GM19025 (cell line): Measurements from ENCODE around the gene HHAT.

ENCODE experiments used
- ATAC-seq: cut with Tn5 transposase; IDR thresholded peaks from one replicate; pipeline ENCODE4 v1.9.1; 2021; ENCODE audit warnings: mild to moderate bottlenecking, low read depth, moderate library complexity; ENCODE audit not compliant: unreplicated experiment

HHAT gene

DNA sequence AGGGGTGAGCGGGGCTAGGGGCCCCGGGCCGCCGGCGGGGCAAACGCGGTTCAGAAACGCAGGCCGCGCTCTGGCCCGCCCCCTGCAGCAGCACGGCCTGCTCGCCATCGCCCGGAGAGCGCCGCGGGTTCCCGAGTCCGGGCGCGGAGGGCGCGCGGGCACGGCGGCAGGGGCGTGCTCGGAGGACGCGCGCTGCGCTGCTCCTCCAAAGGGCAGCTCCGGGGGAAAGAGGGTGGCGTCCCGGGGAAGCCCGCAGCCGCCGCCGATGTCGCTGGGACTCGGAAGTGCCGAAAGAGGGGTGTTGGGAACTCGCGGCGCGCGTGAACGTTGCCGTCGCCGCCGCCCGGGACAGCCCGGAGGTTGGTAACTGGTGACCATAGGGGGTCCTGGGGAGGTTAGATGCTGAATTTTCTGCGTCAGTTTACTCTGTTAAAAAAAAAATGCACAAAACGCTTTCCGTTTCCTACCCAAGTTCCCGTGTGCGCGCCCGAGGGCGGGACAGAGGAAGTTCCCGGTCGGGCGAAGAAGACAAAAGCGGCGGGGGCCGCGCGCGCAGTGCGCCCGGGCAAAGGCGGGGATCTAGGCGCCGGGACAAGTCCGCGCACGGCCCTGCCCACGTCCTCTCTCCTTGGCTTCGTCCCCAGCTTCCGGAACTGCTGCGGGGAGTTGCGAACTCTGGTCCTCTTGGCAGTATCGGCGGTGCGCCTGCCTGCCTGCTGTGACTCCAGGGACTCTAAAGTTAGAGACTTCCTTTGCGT, at the start of gene HHAT:
Gene HHAT, plus strand, starts transcription at position 157 of the 758 bp plus-strand sequence. CDS start 20,074 bp downstream, outside the sequence.
- peak; percentile 40 for ATAC-seq

DNA sequence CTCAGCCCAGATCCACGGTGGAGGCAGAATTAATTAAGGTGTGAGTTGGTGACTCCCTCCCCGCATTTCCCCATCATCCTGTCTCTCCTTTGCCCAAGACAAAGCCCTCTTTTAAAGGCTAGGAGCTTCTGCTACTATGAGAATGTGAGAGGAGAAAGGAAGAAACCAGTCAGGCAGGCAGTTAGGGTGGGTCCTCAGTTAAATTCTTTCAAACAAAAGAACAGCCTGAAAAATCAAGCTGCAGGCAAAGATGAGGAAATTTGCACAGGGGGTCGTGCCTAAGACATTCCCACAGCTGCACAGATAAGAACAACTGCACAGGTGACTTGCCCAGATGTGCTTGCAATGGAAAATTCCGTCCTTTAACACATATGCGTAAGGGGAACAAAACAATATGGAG, 48.5 kb upstream of the HHAT start:
- no peak for ATAC-seq

DNA sequence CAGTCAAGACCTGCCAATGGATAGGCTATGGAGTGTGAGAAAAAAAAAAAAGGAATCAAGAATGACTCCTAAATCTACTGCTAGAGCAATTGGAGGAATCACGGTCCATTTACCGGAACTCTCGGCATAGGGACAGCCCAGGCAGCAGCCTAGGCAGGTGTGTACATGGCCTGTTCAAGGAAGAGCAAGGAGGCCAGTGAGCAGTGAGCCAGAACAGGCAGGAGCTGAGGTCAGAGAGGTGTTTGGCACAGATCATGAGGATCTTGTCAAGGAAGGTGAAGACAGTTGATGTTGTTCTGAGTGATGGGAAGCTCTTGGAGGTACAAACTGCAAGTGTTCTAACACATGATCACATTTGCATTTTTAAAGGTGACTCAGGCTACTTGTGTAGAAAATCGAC, 40.6 kb upstream of the HHAT start:
- no peak for ATAC-seq

DNA sequence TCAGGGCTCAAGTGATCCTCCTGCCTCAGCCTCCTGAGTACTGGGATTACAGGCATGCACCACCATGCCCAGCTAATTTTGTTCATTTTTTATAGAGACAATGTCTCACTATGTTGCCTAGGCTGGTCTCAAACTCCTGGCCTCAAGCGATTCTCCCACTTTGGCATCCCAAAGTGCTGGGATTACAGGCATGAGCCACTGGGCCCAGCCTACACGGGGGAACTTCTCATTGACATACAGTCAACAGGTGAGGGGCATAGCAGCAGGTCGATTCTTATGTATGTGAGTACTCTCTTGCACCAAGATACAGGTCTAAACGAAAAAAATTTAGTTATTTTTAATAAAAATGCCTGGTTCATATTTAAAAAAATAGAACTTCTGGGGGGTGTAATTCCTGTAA, 39.5 kb upstream of the HHAT start:
- no peak for ATAC-seq

DNA sequence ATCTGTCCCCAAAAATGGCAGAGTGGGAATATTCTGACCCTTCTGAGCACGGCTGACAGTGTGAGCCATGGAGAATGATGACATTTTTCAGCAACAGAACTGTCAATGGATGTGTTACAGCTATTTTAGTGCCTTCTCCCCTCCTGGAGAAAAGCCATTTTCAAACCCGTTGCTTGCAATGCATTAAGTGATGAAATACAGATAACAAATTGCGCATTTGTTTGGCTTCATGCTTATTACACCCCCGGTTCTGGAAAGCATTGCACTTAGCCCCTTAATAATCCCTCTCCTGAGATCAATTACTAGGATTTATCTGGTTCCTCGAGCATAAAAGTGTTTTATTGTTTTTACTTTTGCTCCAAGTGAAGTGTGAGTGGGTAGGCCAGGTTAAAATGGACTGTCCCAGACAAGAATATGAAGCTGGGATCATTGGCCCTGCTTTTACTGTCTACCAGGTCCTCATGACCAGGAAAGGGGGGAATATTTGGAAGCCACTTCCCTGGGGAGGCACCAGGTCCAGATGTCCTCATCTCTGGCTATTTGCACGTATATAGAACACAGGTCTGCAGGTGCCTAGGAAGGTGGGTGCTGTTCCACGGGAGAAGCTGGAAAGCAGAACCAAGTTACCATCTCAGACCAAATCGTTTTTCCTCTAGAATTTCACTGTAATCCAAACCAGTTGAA, 37.5 kb upstream of the HHAT start:
- no peak for ATAC-seq

DNA sequence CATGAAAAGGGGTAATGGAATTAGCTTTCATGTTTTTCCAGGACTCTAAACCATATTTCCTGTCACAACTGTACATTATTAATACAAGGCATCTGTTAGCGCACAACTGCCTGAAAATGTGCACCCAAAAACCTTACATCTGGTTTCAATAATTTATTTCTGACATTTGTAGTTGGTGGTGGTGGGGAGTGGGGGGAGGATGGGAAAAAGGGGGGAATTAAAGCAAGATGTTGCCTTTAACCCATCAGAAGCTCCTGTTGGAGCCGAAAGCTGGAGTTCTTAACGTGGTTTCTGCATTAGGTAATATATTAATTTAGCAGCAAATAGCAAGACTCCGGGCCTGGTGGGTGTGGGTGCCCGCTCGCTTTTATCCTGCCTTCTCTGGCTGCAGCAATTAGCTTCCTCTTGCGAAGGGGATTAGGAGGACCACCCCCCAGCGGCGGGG, 36.9 kb upstream of the HHAT start:
- ATAC-seq: no peak

DNA sequence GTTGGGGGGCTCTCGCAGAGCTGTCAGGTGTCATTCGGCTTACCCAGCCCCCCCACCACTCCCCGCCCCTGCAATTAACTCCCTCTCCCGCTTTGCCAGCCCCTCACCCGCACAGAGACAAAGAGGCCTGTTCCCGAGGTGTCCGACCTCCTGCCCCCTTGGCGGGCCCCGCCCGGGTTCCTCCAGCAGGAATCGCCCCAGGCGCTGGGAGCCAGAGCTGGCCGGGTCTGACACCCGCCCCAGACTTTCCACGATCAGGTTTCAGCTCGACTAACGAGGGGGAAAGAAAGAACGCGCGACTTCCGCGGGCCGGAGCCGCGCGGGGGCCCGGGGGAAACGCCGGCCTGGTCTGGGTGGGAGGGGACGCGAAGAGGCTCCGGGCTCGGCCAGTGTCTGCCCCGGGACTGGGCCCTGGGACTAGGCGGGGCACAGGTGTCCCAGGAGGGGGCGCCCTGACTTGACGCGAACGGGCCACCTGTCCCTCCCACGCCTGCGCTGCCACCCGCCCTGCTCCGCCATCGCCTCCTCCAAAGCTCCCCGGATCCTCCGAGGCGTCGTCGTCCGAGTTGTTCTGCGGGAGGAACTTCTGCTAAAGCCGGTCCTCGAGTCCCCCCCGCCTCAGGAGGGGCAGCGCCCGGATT, 36.4 kb upstream of the HHAT start:
- no peak for ATAC-seq

DNA sequence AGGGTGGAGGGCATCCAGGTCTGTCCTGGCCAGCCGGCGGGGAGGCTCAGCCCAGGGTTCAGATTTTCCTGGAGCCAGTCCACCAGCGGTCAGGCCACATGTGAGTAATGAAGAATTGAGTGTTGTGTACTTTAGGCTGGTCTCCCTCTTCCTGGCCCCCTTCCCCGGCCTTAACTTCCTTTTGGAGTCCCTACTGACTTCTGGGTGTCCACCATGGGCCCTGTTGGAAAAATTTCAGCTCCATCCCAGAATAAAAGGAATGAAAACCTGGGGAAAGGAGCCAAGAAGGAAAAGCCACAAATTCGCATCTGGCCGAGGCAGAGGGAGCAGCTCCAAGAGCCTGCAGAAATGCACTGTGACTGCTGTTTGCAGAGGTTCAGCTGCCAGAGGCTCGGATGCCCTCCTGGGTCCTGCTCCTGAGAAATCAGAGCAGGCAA, 35.5 kb upstream of the HHAT start:
- ATAC-seq: no peak

DNA sequence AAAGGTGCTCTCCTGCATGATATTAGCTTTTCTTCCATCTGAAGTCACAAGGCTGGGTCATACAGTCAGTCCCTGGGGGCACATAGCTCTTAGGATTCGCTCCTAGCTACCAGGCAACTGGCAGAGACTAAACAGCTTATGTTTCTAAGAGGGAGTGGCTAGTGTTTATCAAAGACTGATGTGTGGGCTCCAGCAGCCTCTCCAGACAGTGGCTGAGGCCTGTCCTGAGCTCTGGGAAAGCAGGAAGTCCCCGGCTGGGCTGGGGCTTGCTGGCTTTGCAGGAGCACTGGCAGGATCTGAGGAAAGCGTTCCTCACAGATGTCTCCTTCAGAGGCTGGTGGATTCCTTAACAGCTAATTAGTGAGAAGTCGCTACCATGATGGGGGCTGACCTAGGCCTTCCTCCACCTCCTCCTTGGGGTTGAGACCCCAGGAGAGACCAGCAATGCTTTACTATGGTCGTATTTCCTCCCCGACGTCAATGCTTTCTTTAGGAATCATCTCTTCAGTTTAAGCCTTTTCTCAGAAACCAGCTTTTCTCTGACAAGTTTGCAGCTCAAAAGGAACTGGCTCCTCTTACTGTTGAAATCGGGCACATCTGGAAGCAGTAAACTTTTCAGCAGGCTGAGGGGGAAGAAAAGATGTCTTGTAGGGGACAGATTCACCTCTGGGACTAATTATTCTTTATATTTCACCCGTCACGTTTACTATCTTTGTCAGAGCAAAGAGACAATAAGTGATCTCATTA, 33.5 kb upstream of the HHAT start:
- ATAC-seq: no peak

DNA sequence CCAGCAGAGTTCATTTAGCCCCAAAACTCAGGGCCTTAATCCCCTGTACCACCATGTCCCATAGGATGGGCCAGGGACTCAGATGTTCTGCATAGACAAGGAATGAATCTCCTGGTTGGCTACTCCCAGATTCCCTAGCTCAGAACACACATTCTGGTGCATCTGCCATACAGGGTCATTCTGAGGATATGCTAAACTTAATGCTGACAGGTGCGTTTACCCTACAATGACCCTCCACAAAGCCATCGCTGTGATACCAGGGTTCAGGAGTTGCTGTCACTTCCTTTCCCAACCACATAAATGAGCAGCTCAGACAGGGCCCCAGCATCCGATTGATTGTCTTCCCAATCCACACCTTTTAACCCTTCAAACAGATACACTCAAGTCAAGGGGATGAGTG, 32.0 kb upstream of the HHAT start:
- ATAC-seq: no peak

DNA sequence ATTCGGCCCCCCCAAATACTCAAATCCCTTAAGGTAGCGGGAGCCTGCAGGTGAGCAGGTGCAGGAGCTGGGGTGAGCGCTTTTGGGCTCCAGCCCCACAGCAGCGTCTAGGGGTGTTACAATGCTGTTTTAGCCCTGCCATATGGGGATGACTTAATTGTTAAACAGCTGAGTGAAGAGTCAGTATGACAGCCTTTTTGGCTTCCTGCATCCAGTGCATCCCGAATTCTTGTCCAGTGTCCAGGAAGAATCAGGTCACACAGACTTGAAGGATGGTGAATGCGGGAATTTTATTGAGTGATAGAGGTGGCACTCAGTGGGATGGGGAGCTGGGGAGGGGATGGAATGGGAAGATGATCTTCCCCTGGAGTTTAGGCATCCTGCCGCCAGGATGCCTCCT, 30.4 kb upstream of the HHAT start:
- no peak for ATAC-seq

DNA sequence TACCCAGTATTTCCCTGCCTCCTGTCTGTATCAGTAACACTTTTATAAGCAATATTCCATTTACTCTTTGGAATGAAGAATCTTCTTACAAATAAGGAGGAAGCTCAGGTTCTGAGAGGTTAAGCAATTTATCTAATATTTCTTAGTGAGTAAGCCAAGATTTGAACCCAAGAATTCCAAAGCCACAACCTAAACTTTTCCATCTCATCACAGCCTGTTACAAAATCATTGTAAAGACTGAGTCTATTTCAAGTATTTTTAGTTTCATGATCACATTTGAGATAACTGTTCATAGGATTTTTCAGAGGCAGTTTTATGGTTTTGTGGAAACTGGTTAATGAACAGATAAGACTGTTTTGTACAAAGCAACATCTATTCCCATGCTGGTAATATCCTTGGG, 29.8 kb upstream of the HHAT start:
- ATAC-seq: no peak

DNA sequence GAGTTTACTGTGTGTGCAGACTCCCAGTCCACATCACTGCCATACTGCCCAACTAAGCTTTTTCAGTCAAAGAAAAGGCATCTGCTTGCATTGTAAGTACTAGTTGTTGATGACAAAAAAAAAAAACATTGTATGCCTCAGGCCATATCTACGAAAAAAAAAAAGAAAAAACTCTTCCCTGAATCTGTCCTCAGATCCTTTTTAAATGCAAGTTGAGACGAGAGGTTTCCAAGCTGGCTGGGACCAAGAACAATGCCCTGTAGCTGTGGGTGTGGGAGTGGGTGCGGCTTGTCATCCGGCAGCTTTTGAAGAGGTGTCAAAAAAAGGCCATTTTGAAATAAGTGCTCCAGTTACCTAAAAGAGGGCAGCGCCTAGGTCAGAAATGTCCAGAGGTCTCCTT, 29.2 kb upstream of the HHAT start:
- no peak for ATAC-seq

DNA sequence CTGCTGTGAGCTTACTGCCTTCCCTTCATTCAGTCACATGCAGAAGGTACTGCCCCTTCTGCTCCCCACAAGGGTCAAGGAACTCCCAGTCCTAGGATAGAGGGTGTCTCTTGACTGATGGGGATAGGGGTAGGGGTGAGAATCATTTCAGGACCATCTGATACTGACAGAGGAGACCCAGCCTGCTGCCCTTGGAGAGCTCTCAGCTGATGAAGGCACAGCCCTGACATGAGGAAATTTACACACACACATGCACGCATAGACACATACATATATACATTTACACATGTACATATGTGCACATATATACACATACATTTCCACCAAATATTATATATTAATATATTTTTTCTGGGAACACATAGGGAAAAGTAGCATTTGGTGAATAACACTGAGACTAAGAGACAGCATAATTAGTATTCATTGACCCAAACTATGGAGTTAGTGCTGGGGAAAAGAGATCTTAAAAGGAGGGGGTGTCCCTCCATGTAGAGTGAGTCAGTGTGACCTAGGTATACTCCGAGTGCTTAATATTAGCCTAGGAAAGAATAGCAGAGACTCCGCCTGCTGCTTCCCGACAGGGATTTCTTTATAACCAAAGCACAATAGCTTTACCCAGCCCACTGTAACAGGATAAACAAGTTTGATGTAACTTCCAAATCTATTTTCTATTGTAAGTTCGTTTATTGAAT, 27.6 kb upstream of the HHAT start:
- ATAC-seq: no peak

DNA sequence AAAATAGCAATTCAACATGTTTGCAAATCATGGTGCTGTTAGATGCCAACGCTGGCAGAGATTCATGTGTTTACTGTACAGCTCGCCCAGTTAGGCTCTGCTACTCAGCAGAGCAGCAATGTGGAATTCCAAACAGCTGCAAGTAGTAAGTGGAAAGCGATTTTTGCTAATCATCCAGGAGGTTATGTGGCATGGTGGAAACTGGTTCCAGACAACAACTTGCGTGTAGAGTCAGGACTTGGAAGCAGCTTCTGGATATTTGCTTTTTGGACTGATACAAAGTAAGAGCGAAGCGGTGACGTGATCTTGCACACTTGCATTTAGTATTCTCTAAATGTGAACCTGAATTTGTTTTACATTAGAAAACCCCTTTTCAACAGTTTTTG, 27.1 kb upstream of the HHAT start:
- no peak for ATAC-seq

DNA sequence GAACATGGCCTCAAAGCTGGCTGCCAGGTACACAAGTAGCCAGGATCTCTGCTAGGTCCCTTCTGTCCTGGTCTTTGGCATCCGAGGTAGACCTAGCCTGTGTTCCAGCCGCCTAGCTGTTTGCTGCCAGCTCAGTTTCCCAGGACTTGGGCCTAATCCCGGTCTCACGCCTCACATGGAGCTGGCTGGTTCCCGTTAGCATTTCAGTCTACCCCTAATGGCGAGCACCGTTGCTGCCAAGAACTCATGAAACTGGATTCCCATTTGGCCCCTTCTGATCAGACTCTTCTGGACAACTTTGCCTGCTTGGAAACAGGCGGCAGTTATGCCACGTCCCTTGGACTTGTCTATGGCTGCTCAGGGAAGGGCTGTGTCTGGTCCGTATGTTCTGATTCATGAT, 26.2 kb upstream of the HHAT start:
- no peak for ATAC-seq

DNA sequence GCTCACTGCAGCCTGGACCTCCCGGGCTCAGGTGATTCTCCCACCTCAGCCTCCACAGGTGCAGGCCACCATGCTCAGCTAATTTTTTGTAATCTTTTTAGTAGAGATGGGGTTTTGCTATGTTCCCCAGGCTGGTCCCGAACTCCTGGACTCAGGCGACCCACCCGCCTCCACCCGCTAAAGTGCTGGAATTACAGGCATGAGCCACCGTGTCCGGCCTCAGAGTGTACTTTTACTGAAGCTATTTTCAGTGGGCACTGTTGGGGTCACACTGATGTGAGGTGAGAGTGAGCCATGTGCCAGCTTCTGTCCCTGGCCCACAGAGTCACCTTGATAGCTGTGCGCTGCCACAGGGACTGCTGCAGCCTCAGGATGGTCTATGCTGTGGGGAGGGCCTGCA, 25.3 kb upstream of the HHAT start:
- ATAC-seq: no peak

DNA sequence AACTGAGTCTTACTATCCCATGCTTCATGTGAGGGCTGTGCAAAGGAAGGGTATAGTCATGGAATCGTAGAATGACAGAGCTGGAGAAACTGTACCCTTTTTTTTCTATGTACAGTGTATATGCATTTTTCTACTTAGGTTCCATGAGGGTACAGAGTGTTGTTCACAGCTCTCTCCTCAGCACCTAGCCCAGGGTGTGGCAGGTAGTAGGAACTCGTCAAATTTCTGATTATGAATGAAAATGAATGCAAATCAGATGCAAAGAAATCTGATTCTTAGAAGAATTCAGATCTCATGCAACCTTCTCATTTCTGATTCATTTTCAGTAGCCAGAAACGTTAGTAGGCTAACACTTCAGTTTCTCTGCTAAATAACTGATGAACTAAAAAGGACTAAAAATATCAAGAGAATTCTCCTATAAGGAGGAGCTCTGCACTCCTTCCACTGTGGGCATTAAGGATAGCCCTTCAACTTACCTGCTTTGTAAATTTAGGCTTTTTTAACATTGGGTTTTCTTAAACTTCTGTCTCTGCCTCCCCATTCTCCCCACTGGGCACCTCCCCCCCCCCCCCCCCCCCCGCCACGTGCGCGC, 18.0 kb upstream of the HHAT start:
- no peak for ATAC-seq

DNA sequence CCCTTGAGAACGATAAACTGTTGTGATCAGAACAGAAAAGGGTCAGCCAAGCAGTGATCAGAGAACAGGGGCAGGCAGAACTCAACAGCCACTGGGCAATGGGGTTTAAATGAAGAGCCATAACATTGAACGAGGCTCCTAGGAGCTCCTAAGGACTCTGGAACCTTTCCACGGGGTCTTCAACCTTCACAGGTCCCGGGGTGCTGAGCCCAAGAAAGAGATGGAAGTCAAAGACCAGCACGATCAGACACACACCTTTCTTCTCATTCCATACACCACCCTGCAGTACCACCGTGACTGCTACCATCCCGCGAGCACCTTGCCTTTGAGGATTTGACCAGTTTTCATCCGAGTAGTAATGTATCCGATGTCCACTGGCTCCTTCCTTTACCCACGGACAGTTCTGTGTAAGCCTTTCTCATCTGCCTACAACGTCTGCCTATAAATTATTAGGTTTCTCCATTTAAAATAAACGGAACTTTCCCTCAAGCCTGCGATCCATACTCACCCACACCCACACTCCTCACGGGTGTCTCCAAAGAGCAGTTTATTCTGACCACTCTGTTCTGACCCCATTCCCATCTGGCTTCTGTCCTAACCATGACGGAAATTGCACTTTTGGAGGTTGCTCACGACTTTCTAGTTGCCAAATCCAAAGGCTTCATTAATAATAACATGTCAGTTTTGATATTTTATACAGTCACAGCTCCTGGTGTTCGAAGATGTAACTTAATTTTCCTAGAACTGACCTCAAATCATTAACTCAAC, 16.8 kb upstream of the HHAT start:
- ATAC-seq: no peak
